D341Med (cell line): ENCODE data around the gene AGPAT4.
"Not testable (repeated sequence)": the region's sequence is repeated elsewhere in the genome, so short reads cannot be mapped to it uniquely, and the experiment has no call there.

Experiments
- DNase-seq: peaks from one replicate; pipeline ENCODE4 v3.0.0; 2012; ENCODE audit warnings: low spot score

The AGPAT4 gene

GRCh38 chr6:161273752-161274487 is at the start of gene AGPAT4:
Gene AGPAT4, minus strand, starts transcription at chr6:161274061. Its CDS starts 41,848 bp downstream, at chr6:161232213.
- DNase-seq, result peak; percentile 50

- no peak for DNase-seq
Measured at GRCh38 chr6:161319231-161319630, 45.4 kb upstream of the AGPAT4 start.

- no peak for DNase-seq
Measured at GRCh38 chr6:161318456-161318855, 44.6 kb upstream of the AGPAT4 start.

GRCh38 chr6:161316531-161316930 is 42.7 kb upstream of the AGPAT4 start:
- no peak for DNase-seq

GRCh38 chr6:161315246-161315917 is 41.5 kb upstream of the AGPAT4 start:
- not testable (repeated sequence) for DNase-seq

- not testable (repeated sequence) for DNase-seq
Measured at GRCh38 chr6:161314541-161315245, 40.8 kb upstream of the AGPAT4 start.

- no peak for DNase-seq
Measured at GRCh38 chr6:161313940-161314509, 40.2 kb upstream of the AGPAT4 start.

GRCh38 chr6:161313475-161313874 is 39.6 kb upstream of the AGPAT4 start:
- not testable (repeated sequence) for DNase-seq

GRCh38 chr6:161309774-161310173 is 35.9 kb upstream of the AGPAT4 start:
- DNase-seq, result not testable (repeated sequence)

- no peak for DNase-seq
Measured at GRCh38 chr6:161308075-161308655, 34.3 kb upstream of the AGPAT4 start.

- no peak for DNase-seq
Measured at GRCh38 chr6:161305860-161306259, 32.0 kb upstream of the AGPAT4 start.

GRCh38 chr6:161303628-161304340 is 29.9 kb upstream of the AGPAT4 start:
- no peak for DNase-seq

GRCh38 chr6:161302949-161303348 is 29.1 kb upstream of the AGPAT4 start:
- DNase-seq, result no peak

GRCh38 chr6:161301338-161301737 is 27.5 kb upstream of the AGPAT4 start:
- DNase-seq, result no peak

GRCh38 chr6:161300823-161301222 is 27.0 kb upstream of the AGPAT4 start:
- no peak for DNase-seq

GRCh38 chr6:161299726-161300125 is 25.9 kb upstream of the AGPAT4 start:
- DNase-seq, result no peak

GRCh38 chr6:161295784-161296183 is 21.9 kb upstream of the AGPAT4 start:
- no peak for DNase-seq

- DNase-seq, result no peak
Measured at GRCh38 chr6:161292650-161293281, 18.9 kb upstream of the AGPAT4 start.

GRCh38 chr6:161292145-161292544 is 18.3 kb upstream of the AGPAT4 start:
- DNase-seq, result no peak

GRCh38 chr6:161290751-161291150 is 16.9 kb upstream of the AGPAT4 start:
- DNase-seq, result no peak

GRCh38 chr6:161284653-161285052 is 10.8 kb upstream of the AGPAT4 start:
- no peak for DNase-seq
